Hepatocyte (in vitro differentiated cells): ENCODE data around the gene GRM1.

Experiments used
- EZH2 ChIP-seq: fragments of 200-600 bp; sonication (generic); IDR thresholded peaks from 2 replicates; pipeline ENCODE4 v1.6.1; 2016; ENCODE audit warnings: antibody characterized with exemption, mild to moderate bottlenecking, borderline replicate concordance
- TF ChIP-seq, protein P1 (sequence below): fragments of 200-600 bp; sonication (generic); IDR thresholded peaks from 2 replicates; pipeline ENCODE4 v1.5.1; 2016; ENCODE audit warnings: antibody characterized with exemption, mild to moderate bottlenecking; ENCODE audit not compliant: poor library complexity

DNA sequence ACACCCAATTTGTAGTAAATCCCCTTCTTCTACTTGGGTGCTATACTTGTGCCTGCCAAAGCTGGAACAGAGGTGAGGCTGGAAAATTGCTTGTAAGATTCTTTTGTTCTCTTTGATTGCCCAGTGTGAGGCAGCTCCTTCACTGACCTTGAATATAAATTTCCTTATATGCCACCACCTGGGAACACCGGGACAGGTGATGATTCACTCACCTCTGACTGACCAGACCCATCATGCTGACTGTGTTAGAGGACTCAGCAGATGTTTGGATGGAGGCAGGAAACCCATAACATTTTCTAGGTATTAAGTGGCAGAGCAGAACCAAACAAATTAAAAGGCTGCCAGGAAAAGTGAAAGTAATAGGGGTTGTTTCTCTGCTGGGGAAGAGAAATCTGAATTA, 120.9 kb downstream of the GRM1 start:
- TF ChIP-seq, protein P1, sequence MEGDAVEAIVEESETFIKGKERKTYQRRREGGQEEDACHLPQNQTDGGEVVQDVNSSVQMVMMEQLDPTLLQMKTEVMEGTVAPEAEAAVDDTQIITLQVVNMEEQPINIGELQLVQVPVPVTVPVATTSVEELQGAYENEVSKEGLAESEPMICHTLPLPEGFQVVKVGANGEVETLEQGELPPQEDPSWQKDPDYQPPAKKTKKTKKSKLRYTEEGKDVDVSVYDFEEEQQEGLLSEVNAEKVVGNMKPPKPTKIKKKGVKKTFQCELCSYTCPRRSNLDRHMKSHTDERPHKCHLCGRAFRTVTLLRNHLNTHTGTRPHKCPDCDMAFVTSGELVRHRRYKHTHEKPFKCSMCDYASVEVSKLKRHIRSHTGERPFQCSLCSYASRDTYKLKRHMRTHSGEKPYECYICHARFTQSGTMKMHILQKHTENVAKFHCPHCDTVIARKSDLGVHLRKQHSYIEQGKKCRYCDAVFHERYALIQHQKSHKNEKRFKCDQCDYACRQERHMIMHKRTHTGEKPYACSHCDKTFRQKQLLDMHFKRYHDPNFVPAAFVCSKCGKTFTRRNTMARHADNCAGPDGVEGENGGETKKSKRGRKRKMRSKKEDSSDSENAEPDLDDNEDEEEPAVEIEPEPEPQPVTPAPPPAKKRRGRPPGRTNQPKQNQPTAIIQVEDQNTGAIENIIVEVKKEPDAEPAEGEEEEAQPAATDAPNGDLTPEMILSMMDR, result no peak
- TF ChIP-seq EZH2, result no peak
